Neural crest cell (in vitro differentiated cells): ENCODE data around the gene SNX27. TPM values are rescaled to one million over a fixed set of nuclear protein-coding genes. Genes with fewer than 3 reads are reported as not detected.
"Not testable (repeated sequence)": the region's sequence is repeated elsewhere in the genome, so short reads cannot be mapped to it uniquely, and the experiment has no call there.

Experiments
- DNase-seq: peaks from one replicate; pipeline ENCODE4 v3.0.0; 2021; ENCODE audit warnings: low read depth, mixed read lengths, low spot score
- H3K27ac Mint-ChIP-seq: one replicate; pipeline ENCODE4 v1.8.0; 2021; ENCODE audit warnings: mild to moderate bottlenecking, mixed read lengths; ENCODE audit not compliant: unreplicated experiment
- H3K27me3 Mint-ChIP-seq: 2 replicates; pipeline ENCODE4 v1.8.0; 2021; ENCODE audit warnings: low read depth, mild to moderate bottlenecking, mixed read lengths
- H3K36me3 Mint-ChIP-seq: 2 replicates; pipeline ENCODE4 v1.8.0; 2021; ENCODE audit warnings: low read depth, mild to moderate bottlenecking, mixed read lengths
- H3K4me1 Mint-ChIP-seq: 2 replicates; pipeline ENCODE4 v1.8.0; 2021; ENCODE audit warnings: mixed read lengths
- H3K4me3 Mint-ChIP-seq: one replicate; pipeline ENCODE4 v1.8.0; 2021; ENCODE audit warnings: mild to moderate bottlenecking, mixed read lengths
- H3K9me3 Mint-ChIP-seq: 2 replicates; pipeline ENCODE4 v1.8.0; 2021; ENCODE audit warnings: mixed read lengths
- CTCF ChIP-seq: fragments of 200-600 bp; sonication (generic); conservative IDR thresholded peaks from 2 replicates; pipeline ENCODE4 v1.5.0; 2021; ENCODE audit warnings: antibody characterized with exemption, mild to moderate bottlenecking
- total RNA-seq: library from RNA; stranded (reverse); gene quantifications from 2 replicates; pipeline ENCODE4 v1.2.1, GENCODE V29; 2021

SNX27 gene
- total RNA-seq, 1 donor from 2014 or later, result 48.3 TPM

DNA sequence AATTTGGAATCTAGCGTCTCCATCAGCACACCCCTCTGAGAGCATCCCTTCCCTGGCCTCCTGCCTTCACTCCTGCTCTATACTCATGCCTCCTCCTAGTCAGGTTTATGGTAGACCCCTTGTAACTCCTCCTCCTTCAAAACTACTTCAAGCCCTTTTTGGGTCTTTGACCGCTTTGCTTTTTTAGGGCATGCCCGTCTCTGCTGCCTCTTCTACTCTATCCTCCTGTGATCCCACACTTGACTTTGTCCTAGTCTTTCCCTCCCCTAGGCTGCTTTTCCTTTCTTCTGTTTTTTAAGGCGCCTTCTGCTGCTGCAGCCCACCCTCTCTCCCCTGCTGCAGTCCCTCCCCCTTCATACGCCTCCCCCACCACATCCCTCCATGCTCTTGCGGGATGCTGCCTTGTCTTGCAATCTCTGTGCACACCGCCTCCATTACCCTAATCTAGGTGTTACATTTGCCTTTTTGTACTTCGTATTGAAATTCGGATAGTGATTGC, 1.5 kb downstream of the SNX27 start:
- TF ChIP-seq CTCF, result no peak
- Mint-ChIP-seq H3K4me3 (peak overlapping the region; percentile 98), H3K4me1 (peaks cover 31% of the 10 kb centered on the region), H3K27me3 (no peaks in the 10 kb centered on the region), H3K9me3 (no peaks in the 10 kb centered on the region), H3K36me3 (peaks cover 4% of the 10 kb centered on the region), H3K27ac (peak overlapping the region; percentile 85)
- no peak for DNase-seq

DNA sequence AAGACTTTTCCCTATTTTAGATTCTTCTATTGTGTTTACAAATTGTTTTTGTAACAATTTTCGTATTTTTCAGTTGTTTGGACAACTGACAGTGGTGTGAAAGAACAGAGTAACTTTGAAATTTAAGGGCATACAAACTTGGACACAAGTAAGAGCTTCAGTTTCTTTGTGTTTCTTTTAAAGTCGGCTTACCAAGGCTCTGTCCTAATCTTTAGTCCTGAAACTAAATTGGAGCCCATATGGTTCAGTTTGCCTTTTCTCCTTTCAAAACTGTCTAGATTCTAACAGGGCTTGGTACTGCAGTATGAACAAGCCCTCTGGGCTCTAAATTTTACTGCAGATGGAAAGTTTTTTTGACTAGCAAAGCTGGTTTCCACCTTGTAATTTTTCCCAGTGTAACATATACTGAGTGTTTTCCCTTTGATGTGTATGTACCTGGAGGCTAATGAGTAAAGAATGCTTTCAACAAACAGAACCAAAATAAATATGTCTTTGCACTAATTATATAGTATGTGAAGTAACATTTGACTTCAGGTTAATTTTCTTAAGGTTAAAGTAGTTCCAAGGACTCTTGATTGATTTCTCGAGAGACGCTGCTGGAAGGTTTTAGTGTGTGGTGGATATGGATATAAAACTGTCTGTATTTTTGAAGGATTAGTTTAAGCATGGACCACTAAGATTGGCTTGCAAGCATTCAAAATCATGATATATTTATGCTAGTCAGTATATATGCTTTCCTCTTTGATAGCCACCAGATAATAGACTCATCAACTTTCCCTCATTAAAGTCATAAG, 4.1 kb downstream of the SNX27 start:
- H3K36me3 Mint-ChIP-seq, result peaks cover 4% of the 10 kb centered on the region
- no peaks in the 10 kb centered on the region for H3K27me3 Mint-ChIP-seq
- H3K4me3 Mint-ChIP-seq, result peak overlapping the region; percentile 59
- H3K27ac Mint-ChIP-seq, result no peak overlapping the region
- no peak for TF ChIP-seq CTCF
- H3K4me1 Mint-ChIP-seq, result peaks cover 38% of the 10 kb centered on the region
- no peaks in the 10 kb centered on the region for H3K9me3 Mint-ChIP-seq
- DNase-seq, result no peak

GRCh38 chr1:151616505-151616849, 4.6 kb downstream of the SNX27 start:
- Mint-ChIP-seq H3K27me3 (no peaks in the 10 kb centered on the region), H3K9me3 (no peaks in the 10 kb centered on the region), H3K27ac (no peak overlapping the region), H3K36me3 (peaks cover 4% of the 10 kb centered on the region), H3K4me3 (no peak overlapping the region), H3K4me1 (peaks cover 41% of the 10 kb centered on the region)
- no peak for TF ChIP-seq CTCF
- no peak for DNase-seq

GRCh38 chr1:151618003-151618402, 6.2 kb downstream of the SNX27 start:
- no peak overlapping the region for H3K4me3 Mint-ChIP-seq
- no peaks in the 10 kb centered on the region for H3K9me3 Mint-ChIP-seq
- peaks cover 33% of the 10 kb centered on the region for H3K4me1 Mint-ChIP-seq
- H3K27ac Mint-ChIP-seq, result no peak overlapping the region
- no peak for TF ChIP-seq CTCF
- H3K36me3 Mint-ChIP-seq, result peaks cover 4% of the 10 kb centered on the region
- no peak for DNase-seq
- H3K27me3 Mint-ChIP-seq, result no peaks in the 10 kb centered on the region

DNA sequence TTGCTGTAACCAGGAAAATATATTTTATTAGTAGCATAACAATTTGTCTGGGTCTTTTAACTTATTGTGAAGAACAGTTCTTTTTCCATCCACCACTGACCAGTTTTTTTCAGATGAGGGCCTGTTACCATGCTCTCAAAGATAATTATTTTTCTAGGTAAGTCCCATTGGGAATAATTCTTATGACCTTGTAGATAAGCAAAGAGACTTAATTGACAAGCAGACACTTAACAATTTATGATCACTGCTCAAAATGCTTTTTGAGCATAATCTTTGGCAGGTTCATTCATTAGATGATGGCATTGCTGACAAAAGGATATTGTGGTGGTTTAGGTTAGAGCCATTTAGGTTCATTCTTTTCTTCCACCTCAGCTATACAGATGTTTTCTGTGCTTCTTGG, 6.6 kb downstream of the SNX27 start:
- no peak overlapping the region for H3K4me3 Mint-ChIP-seq
- no peaks in the 10 kb centered on the region for H3K27me3 Mint-ChIP-seq
- no peak for DNase-seq
- H3K36me3 Mint-ChIP-seq, result peaks cover 4% of the 10 kb centered on the region
- no peak for TF ChIP-seq CTCF
- no peaks in the 10 kb centered on the region for H3K9me3 Mint-ChIP-seq
- H3K4me1 Mint-ChIP-seq, result peaks cover 28% of the 10 kb centered on the region
- no peak overlapping the region for H3K27ac Mint-ChIP-seq

GRCh38 chr1:151618996-151619395, 7.1 kb downstream of the SNX27 start:
- not testable (repeated sequence) for DNase-seq, H3K4me3 Mint-ChIP-seq, H3K9me3 Mint-ChIP-seq, H3K36me3 Mint-ChIP-seq, H3K27ac Mint-ChIP-seq, H3K27me3 Mint-ChIP-seq
- H3K4me1 Mint-ChIP-seq, result peaks cover 23% of the 10 kb centered on the region
